ENCODE data around the gene ABCC10.
"Not testable (repeated sequence)": the region's sequence is repeated elsewhere in the genome, so short reads cannot be mapped to it uniquely, and the experiment has no call there.

Gene ABCC10

DNA sequence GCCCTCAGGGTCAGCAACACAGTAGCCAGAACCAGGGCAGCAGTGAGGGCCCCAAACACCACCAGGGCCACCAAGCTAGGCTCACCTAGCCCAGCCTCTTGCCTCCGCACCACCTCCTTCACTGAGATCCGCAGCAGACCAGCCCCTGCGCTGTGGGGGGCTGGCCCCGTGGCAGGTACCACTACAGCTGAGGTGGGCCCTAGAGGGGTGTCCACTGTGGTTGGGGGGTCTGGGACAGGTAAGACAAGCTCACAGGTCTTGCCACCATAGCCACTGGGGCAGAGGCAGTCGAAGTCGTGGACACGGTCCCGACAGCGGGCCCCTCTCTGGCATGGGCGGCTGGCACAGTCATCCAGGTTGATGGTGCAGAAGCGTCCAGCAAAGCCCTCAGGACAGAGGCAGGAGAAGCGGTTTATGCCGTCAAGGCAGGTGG, 23.4 kb downstream of the ABCC10 start:
- no peak for DNase-seq

GRCh38 chr6:43451348-43451747, 24.0 kb downstream of the ABCC10 start:
- no peak for DNase-seq

DNA sequence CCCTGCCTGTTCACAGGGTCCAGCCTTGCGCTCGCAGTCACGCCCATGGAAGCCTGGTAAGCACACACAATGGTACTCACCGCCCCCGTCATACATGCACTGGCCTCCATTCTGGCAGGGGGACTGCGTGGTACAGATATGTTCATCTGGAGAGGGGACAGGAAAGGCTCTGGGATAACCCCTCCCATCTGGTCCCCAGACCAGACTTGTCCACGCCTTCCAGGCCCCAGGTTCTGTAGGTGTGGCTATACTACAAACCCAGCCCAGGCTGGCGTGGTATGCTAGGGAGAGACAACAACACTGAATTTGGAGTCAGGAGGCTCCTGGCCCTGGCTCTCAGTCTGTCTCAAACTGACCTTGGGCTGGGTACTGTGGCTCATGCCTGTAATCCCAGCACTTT, 24.6 kb downstream of the ABCC10 start:
- no peak for DNase-seq

GRCh38 chr6:43452896-43453295, 25.6 kb downstream of the ABCC10 start:
- no peak for DNase-seq

DNA sequence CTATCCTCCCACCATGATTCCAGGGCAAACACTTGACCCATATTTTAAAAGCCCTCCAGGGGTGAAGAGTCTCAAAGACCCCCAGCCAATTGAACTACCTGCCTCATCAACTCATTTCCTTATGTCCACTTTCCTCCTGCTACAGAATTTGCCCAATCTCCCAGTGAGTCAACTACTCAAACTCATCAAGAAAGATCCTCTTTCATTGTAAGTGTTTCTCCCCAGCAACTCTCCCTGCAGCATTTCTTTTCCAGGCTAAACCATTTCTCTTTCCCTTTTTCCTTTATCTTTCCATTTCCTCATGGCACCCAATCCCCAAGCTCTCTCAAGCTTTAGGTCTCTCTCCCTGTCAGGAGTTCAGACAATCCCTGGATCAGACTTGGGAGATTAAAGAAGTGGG, 26.5 kb downstream of the ABCC10 start:
- DNase-seq, result no peak

- DNase-seq, result no peak
Observed at GRCh38 chr6:43454290-43454695, 27.0 kb downstream of the ABCC10 start.

DNA sequence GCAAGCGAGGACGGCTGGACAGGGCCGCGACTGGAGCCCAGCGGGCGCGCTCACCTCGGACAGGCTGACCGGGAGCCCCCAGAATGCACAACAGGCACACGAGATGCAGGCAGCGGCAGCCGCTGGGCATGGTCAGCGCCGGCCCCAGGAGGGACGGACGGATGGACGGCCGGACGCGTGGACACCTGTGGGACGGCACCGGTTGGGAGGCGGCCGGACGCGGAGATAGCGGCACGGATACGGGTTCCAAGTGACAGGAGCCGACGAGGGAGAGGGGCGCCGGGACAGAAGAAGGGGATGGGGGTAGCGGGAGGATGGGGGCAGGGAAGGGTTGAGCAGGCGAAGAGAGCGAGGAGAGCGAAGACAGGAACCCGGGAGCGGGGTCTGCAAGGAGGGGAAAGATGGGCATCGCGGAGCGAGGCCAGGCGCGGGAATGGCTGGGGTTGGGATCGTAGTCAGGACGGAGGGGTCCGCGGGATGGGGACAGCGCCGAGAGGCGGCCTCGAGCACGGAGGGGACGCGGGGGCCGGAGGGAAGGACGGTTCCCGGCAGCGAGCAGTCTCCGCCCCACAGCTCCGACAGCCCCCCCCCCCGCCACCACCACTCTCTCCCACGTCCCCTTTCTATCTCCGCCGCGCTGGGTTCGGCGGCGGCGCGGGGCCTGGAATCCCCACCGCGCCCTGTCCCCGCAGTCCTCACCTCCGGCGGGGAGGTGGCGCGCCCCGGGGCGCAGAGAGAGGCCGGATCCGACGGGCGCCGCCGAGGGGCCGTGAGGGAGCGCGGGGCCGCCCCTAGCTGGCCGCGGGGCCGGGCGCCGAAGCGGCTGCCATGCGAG, 27.6 kb downstream of the ABCC10 start:
- DNase-seq, result peak; percentile 93

DNA sequence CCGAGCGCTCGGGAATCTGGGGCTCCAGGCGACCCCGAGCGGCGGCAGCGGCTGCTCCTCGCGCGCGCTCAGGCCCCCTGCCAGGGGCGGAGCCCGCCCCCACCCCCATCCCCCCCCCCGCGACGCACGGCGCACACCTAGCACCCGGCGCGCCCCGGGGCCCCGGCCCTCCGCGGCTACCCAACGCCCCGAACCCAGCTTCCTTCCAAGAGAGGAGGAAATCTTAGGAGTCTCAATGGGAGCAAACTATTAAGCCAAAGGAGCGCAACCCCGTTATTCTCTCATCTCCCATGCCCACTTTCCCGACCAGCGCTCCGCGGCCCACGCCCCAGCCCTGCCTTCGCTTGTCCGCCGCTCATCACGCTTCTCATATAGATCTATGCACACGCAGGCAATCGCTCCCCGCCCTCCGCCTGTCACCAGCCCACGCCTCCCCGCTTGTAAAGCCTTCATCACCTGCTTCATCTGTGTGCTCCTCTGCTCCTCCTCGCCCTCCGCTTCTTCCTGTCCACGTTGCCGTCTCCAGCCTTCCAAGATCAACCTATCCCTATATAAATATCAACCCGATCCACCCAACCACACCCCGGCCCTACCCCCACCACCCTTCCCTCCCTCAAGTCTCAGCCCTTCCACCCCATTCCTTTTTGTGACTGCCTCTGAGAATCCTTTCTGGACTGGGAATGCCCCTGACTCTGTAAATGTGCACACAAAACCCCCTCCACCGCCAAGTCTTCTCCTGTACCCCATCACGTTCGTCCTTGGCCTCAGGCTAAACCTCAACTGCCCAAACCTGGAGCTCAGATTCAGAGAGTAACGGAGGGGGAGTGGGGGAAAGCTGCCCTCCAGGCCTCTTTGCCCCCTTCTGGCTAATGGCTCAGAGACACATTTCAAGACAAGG, 28.4 kb downstream of the ABCC10 start, which contains the start of gene DLK2:
Gene DLK2, minus strand, starts transcription at position 18 of the 898 bp plus-strand sequence. CDS start 723 bp downstream, outside the sequence.
- DNase-seq, result no peak

GRCh38 chr6:43457643-43458042, 30.3 kb downstream of the ABCC10 start:
- DNase-seq, result no peak

DNA sequence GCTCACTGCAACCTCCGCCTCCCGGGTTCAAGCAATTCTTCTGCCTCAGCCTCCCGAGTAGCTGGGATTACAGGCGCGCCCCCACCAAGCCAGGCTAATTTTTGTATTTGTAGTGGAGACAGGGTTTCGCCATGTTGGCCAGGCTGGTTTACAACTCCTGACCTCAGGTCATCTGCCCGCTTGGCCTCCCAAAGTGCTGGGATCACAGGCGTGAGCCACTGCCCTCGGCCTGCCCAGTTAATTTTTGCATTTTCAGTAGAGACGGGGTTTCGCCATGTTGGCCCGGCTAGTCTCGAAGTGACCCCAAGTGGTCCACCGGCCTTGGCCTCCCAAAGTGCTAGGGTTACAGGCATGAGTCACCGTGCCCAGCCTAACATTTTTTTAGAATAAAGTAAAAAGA, 30.8 kb downstream of the ABCC10 start:
- DNase-seq, result not testable (repeated sequence)

GRCh38 chr6:43459535-43459934, 32.2 kb downstream of the ABCC10 start:
- DNase-seq, result no peak

DNA sequence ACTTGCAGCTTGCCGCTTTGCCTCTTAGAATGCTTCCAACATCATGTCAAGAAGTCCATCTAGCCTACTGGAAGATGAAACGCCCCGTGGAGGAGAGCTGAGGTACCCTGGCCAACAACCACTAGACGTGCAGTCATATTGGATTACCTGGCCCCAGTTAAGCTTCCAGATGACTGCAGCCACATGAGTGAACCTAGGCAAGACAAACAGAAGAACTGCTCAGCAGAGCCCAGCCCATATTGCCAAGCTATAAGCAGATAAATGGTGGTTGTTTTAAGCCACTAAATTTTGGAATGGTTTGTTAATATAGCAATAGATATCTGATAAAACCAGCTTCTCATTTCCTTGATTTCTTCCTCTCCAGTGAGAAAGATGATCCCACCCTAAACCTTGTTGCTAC, 32.7 kb downstream of the ABCC10 start:
- DNase-seq, result no peak

- no peak for DNase-seq
Observed at GRCh38 chr6:43461936-43462335, 34.6 kb downstream of the ABCC10 start.

- DNase-seq, result no peak
Observed at GRCh38 chr6:43464337-43464736, 37.0 kb downstream of the ABCC10 start.

DNA sequence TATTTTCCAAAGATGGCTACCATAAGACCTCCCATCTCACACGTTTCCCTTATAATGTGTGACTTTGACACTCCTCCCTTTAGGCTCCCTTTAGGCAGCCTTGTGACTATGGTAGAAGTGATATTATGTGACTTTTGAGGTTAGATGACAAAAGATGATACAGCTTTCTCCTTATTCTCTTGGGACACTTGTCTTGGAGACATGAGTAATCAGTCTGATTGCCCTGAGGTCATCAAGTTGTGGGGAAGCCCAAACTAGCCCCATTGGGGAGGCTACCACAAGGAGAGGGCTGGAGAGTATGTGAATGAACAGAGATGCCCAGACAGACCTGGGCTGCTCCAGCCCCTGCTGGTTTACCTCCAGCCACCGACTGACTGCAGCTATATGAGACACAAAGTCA, 38.6 kb downstream of the ABCC10 start:
- no peak for DNase-seq

GRCh38 chr6:43467265-43467664, 39.9 kb downstream of the ABCC10 start:
- not testable (repeated sequence) for DNase-seq

DNA sequence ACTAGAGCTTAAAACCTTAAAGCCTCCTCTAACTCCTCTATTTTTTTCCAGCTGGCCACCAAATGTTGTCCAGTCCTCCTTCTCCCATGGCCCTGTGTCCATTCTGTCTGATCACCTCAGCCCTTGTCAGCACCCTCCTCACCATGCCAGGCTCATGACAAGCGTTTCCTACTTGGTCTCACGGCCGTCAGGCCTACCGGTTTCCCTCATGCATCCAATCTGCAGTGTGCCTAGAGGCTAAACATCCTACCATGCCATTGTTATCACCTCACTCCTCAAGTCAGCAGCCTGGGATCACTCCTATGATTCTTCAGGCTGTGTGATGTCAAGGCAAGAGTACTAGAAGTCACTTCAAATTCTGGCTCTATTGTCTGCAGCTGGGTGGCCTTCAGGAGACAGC, 40.4 kb downstream of the ABCC10 start:
- DNase-seq, result no peak

DNA sequence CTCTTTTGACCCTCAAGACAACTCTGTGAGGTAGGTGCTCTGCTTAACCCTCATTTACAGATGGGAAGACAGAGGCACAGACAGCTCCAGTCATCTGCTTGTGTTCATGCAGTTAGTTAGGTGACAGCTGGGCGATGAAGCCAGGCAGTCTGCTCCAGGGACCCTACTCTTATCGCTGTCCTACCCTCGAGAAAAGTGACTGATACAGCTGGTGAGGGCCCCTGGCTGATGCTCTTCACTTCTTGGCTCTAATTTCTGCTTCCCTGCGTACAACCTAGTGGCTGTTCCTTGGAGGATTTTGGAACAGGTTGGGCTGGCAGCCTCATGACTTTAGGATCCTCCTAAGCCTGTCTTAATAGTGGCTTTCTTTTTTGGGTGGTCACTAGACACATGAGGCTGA, 40.9 kb downstream of the ABCC10 start:
- DNase-seq, result no peak

GRCh38 chr6:43468748-43469681, 41.7 kb downstream of the ABCC10 start:
- DNase-seq, result no peak

GRCh38 chr6:43469947-43470346, 42.6 kb downstream of the ABCC10 start:
- no peak for DNase-seq

DNA sequence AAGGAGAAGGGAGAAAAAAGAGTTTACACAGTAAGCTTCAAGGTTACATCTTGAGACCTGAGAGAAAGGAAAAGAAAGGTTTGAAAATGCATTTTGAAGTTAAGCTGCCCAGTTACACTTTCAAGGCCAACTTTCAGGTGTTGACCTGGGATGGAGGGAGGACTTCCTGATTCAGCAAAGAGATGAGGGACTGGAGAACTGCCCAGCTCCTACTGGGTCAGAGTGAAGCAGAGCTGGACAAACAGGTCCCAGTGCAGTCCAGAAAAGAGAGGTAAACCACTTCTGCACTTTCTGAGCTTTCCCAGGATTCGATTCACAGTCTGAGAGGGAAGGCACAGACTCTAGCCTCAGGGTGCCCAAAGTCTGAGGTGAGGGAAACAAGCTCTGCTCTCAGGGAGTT, 44.1 kb downstream of the ABCC10 start:
- no peak for DNase-seq

- DNase-seq, result no peak
Observed at GRCh38 chr6:43472515-43472914, 45.2 kb downstream of the ABCC10 start.

- no peak for DNase-seq
Observed at GRCh38 chr6:43475516-43475915, 48.2 kb downstream of the ABCC10 start.

Measured in 8988T (cell line).